ENCODE results near the gene TMEM132D.

Gene TMEM132D

DNA sequence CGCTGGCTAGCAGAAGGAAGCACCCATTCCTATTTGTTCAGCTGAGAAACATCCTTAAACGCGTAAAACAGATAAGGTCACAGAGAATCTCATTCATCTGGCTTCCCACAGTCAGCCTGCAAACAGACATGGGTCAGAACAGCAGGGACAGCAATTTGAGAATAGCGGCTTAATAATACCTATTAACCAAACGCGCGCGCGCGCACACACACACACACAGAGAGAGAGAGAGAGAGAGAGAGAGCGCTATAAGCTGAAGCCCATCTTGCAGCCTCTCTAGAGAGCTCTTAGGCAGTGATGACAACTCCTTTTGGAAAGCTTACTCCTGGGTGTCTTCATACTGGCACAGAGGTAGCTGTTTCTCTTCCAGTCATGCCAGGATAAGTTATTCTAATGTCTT lies 26.4 kb downstream of the TMEM132D start:
- H3K4me3 ChIP-seq (replicated peaks in 1 of 2; ENCODE audit: low read depth in 2 of 2, low read length in 2 of 2): no peak overlapping the region
- TF ChIP-seq, protein P1, sequence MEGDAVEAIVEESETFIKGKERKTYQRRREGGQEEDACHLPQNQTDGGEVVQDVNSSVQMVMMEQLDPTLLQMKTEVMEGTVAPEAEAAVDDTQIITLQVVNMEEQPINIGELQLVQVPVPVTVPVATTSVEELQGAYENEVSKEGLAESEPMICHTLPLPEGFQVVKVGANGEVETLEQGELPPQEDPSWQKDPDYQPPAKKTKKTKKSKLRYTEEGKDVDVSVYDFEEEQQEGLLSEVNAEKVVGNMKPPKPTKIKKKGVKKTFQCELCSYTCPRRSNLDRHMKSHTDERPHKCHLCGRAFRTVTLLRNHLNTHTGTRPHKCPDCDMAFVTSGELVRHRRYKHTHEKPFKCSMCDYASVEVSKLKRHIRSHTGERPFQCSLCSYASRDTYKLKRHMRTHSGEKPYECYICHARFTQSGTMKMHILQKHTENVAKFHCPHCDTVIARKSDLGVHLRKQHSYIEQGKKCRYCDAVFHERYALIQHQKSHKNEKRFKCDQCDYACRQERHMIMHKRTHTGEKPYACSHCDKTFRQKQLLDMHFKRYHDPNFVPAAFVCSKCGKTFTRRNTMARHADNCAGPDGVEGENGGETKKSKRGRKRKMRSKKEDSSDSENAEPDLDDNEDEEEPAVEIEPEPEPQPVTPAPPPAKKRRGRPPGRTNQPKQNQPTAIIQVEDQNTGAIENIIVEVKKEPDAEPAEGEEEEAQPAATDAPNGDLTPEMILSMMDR (IDR thresholded peaks at IDR 0.05; ENCODE audit: low read depth, low read length): no peak
- DNase-seq (ENCODE audit: low read depth in 2 of 2): no peak

DNA sequence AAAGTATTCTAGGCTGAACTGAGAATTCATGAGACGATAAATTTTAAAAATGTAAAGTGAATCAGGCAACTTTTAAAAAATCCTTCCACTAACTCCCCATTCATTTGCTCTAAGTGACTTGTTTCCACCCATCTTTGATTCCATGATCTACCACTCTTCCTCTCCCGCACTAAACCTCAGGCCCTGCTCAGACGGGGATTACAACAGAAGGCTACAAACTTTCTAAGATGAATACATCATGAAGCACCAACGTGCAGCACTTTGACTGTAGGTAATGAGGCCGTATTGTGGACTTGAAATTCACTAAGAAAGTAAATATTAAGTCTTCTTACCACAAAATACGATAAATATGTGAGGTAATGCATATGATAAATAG lies 30.0 kb downstream of the TMEM132D start:
- DNase-seq (ENCODE audit: low read depth in 2 of 2): no peak
- TF ChIP-seq, protein P1 (IDR thresholded peaks at IDR 0.05; ENCODE audit: low read depth, low read length): no peak
- no peak overlapping the region for H3K4me3 ChIP-seq (replicated peaks in 1 of 2; ENCODE audit: low read depth in 2 of 2, low read length in 2 of 2)

DNA sequence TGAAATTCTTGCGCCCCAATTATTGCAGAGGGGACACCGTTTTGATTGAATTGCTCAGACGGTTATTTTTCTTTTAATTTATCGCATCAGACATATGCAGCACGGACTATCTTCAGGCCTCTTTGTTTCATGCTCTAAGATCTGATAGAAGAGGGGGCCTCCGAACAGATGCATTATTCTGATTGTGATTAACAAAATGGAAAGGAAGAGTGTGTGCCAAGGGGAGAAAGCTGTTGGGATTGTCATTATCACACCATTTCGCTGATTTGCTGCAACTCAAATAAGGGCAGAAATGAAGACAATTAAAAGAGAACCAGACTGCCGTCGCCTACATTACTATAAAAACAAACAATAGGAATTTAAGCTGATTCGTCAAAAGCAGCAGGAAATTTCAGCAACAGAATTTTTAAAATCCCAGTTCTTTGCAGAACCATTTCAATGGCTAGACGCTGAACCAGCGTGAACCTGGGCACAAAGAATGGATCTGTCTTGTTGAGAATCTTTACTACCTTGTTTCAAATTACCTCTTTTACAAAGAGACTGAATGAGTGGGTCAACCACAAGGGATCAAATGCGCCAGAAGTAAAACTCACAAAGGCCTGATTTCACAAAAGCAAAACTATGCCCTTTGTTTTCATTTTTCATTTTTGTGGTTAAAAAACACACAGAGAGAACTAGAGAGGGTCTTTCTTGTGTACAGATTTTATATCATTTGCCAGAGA lies 30.6 kb downstream of the TMEM132D start:
- TF ChIP-seq, protein P1 (IDR thresholded peaks at IDR 0.05; ENCODE audit: low read depth, low read length): no peak
- no peak for DNase-seq (ENCODE audit: low read depth in 2 of 2)
- H3K4me3 ChIP-seq (replicated peaks in 1 of 2; ENCODE audit: low read depth in 2 of 2, low read length in 2 of 2): no peak overlapping the region

DNA sequence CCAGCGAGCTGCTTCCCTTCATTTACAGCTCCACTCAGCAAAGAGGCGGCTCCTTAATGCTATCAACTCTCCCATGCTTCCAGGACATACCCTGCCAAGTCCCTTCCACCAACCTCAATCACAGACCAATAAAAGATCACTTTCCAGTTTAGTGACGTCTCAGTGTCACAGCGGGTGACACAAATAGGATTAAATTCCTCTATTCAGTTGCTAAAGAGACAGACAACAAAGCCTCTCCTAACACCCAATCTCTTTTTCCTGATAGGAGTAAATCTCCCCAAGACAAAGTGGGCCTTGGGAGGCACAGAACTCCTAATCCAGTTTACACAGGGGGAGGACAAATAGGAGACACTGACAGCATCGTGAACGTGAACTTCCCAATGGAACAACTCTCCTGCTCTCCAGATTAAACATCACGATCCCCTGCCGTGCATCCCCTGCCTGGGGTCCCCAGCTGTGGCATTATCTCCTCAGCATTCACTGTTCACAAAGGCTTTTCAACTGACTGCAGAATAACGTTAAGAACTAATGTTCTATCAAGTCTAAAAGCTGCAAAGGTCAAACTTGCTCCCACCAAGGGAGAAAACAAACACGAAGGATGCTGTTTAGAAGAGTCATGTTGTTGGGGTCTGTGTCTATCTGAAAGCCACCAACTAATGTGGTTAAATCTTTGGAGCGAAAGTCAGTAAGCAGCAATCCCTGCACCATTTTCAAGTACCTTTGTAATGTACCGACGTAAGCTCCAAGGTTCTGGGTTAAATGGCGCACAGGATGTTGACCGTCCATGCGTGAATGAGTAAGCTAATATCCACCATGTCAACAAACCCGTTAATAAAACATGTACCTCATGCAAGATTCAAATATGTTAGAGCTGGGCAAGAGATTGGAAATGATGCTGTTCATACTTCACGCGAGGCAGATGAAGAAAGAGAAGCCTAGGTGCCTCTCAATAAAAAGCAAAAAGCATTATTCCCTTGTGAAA lies 31.5 kb downstream of the TMEM132D start:
- TF ChIP-seq, protein P1 (IDR thresholded peaks at IDR 0.05; ENCODE audit: low read depth, low read length): no peak
- DNase-seq (ENCODE audit: low read depth in 2 of 2): no peak
- H3K4me3 ChIP-seq (replicated peaks in 1 of 2; ENCODE audit: low read depth in 2 of 2, low read length in 2 of 2): no peak overlapping the region

DNA sequence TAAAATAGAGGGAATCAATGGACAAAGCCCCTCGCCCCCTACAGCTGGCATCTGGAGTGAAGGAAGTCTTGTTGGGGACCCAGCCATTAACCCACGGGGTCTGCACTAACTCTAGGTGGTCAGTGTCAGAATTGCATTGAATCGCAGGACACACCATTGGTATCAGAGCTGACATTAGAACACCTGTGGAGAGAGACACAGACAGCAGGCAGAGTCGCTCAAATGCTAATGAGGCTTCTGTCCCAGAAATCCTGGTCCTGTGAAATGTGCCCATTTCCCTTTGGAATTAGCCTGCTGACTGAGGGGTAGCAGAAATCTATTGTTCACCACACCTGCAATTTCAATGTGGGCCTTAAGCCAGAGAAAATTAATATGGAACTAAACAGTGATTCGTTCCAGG lies 33.0 kb downstream of the TMEM132D start:
- TF ChIP-seq, protein P1 (IDR thresholded peaks at IDR 0.05; ENCODE audit: low read depth, low read length): no peak
- no peak overlapping the region for H3K4me3 ChIP-seq (replicated peaks in 1 of 2; ENCODE audit: low read depth in 2 of 2, low read length in 2 of 2)
- DNase-seq (ENCODE audit: low read depth in 2 of 2): no peak

DNA sequence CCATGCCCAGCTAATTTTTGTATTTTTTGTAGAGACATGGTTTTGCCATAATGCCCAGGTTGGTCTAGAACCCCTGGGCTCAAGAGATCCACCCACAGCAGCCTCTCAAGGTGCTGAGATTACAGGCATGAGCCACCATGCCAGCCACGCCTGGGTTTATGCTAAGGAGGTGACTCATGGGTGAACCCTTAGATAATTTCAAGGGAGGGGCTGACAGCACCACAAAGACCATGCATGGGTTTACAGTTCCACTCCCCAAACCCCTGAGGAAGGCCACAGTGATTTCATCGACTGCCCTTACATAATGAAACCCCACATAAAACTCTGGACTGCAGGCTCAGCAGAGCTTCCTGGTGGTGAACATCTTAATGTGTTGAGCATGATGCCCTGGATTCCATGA lies 33.7 kb downstream of the TMEM132D start:
- no peak for DNase-seq (ENCODE audit: low read depth in 2 of 2)
- H3K4me3 ChIP-seq (replicated peaks in 1 of 2; ENCODE audit: low read depth in 2 of 2, low read length in 2 of 2): no peak overlapping the region
- TF ChIP-seq, protein P1 (IDR thresholded peaks at IDR 0.05; ENCODE audit: low read depth, low read length): no peak
